ENCODE data around the gene DNAJC1.
"Not testable (repeated sequence)": the region's sequence is repeated elsewhere in the genome, so short reads cannot be mapped to it uniquely, and the experiment has no call there.

The DNAJC1 gene, protein sequence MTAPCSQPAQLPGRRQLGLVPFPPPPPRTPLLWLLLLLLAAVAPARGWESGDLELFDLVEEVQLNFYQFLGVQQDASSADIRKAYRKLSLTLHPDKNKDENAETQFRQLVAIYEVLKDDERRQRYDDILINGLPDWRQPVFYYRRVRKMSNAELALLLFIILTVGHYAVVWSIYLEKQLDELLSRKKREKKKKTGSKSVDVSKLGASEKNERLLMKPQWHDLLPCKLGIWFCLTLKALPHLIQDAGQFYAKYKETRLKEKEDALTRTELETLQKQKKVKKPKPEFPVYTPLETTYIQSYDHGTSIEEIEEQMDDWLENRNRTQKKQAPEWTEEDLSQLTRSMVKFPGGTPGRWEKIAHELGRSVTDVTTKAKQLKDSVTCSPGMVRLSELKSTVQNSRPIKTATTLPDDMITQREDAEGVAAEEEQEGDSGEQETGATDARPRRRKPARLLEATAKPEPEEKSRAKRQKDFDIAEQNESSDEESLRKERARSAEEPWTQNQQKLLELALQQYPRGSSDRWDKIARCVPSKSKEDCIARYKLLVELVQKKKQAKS

DNA sequence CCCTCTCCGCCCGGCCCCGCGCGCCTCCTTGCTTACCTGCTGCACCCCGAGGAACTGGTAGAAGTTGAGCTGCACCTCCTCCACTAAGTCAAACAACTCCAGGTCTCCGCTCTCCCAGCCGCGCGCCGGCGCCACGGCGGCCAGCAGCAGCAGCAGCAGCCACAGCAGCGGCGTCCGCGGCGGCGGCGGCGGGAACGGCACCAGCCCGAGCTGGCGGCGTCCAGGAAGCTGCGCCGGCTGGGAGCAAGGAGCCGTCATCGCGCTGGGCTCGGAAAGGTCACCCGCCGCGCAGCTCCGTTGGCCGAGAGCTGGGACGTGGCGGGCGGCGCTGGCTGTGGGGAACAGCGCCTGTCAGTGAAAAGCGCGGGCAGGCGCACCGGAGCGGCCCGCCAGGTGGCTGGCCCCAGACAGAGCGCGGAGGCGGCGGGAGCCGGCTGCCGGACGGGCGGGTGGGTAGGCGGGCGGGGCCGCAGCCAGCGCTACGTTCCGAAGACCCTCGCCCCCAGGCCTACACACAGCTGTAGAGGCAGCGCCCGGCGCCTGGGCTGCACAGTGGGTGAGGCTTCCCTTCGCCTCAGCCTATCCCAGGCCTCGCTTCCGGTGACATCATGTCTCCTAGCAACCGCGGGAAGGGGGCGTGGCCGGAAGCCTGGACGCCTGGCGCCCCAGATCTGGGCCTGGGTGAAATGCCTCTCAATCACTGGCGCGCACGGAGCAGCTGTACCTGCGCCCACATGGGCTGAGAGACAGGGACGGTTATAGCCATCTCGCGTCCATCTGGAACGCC is at the start of gene DNAJC1:
Gene DNAJC1, minus strand, starts transcription at position 554 of the 787 bp plus-strand sequence. Its CDS starts 296 bp downstream, at position 258.
- peak; percentile 99 for DNase-seq

DNA sequence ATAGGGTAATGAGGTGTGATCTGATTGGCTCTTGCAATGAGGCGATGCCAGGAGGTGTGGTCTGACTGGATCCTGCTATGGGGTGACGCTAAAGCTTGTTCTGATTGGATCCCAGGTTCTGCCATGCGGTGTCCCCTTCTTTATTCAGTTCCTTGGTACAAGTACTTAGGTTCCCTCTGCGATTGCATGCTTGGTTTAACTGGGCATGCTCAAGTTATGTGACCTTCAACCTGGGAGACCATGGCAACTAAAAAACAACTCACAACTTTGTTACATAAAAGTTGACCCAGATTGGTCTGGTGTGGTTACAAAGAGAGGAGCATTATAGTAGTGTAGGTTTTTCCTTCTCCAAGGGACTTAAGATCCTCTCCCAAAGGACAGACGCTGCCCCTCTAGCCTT is 49.5 kb upstream of the DNAJC1 start:
- no peak for DNase-seq

DNA sequence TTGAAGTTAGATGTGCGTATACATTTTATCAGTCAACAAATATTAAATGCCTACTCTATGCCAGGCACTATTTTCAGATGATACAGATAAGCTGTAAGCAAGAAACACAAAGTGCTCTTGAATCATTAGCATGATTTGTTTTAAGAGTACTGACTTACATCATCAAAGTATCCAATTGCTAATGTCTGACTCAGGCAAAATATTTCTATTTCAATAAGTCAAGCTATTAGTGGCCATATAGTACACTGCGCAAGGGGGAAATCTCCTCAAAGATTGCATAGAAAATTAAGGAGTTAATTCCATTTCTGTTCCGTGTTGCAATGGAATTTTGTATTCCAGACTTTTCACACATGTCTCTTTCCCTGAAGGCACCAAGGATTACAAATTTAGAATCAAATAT is 46.1 kb upstream of the DNAJC1 start:
- no peak for DNase-seq

DNA sequence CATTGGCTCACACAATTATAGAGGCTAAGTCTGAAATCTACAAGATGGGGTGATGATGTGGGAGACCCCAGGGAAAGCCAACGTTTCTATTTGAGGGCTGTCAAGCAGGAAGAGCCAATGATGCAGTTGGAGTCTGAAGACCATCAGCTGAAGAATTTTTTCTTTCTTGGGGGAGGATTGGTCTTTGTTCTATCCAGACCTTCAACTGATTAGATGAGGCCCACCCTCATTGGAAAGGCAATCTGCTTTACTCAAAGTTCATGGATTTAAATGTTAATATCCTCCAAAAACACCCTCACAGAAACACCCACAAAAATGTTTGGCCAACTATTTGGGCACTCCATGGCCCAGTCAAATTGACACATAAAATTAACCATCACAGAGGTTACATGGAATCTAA is 44.3 kb upstream of the DNAJC1 start:
- DNase-seq, result no peak

DNA sequence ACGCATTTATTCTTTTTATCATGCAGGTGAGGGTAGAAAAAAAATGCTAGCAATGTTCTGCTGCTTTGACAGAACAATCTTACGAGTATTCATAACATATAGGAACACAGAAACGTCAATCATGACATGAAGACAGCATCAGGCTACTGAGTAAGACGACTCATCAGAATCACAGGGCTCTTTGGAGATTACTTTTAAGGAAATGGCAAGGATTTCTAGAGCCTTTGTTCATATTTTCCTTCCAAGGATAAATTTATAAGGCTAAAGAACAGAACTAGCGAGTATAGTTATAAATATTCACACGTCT is 39.8 kb upstream of the DNAJC1 start:
- DNase-seq, result no peak

DNA sequence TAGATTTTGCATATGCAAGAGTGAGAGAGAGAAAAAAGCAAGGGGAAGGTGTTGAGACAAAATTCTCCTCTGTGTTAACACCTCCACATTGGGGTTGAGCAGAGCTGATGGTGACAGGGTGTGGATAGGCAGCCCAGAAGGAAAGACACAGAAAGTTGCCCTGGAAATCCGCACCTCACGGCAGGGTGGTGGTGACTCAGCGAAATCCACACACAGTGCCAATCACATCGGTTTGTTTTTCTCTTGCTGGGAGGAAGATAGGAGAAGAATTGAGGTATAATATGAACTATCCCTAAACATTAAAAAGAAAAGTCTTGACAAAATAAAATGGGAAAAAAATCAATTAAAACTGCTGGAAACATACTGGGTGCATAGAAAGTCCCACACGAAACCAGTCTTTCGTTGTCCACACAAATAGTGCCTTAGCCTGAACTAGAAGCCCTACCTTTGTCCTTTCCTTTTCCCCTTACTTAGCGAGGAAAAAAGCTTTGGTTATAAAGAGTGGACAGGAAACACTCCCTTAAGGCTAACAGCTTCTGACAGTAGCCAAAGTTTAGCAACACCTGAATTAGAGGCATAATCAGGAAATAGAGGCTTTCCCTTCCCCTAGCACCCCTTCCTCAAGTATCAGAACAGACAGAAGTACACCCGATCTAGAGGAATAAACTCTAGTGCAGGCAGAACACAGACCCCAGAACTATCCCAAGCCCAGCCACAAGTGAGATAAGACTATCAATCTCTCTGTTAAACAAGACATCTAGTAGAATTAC is 39.2 kb upstream of the DNAJC1 start:
- DNase-seq, result no peak

DNA sequence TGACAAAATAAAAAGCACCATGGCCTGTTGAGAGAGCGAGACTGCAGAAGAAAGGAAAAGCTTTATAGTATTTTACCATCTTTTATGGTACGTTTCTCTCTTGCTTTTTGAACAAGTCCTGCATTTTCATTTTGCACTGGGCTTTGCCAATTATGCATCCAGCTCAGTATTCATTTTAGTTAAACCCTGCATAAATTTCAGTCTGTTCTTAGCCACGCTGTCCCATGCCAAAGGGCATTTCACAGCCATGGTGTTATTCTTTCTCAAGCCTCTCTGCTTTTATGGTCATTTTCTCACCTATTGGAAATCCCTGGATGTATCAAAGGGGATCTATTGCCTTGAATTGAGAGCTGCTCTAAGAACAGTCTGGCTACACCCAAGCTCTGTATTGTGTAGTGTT is 30.8 kb upstream of the DNAJC1 start:
- DNase-seq, result no peak

DNA sequence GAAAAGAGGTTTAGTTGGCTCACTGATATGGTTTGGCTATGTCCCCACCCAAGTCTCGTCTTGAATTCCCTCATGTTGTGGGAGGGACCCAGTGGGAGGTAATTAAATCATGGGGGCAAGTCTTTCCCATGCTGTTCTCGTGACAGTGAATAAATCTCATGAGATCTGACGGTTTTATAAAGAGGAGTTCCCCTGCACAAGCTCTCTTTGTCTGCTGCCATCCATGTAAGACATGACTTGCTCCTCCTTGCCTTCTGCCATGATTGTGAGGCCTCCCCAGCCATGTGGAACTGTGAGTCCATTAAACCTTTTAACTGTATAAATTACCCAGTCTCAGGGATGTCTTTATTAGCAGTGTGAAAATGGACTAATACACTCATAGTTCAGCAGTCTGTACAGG is 28.7 kb upstream of the DNAJC1 start:
- DNase-seq, result not testable (repeated sequence)

DNA sequence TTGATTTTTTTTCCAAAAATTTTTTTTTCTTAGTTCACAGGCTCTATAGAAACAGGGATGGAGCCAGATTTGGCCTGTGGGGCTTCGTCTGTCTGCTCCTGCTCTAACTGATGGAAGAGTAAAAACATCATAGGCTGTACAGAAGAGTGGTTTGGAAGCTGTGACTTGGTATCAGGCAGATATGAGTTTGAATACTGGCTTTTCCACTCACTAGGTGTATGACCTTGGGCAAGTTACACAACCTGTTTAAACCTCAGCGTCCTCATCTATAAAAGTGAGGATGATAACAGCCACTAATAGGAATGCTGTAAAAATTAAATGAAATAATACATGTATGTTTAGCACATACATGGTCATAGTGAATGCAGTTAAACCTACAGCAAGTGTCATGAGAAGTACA is 26.9 kb upstream of the DNAJC1 start:
- no peak for DNase-seq

DNA sequence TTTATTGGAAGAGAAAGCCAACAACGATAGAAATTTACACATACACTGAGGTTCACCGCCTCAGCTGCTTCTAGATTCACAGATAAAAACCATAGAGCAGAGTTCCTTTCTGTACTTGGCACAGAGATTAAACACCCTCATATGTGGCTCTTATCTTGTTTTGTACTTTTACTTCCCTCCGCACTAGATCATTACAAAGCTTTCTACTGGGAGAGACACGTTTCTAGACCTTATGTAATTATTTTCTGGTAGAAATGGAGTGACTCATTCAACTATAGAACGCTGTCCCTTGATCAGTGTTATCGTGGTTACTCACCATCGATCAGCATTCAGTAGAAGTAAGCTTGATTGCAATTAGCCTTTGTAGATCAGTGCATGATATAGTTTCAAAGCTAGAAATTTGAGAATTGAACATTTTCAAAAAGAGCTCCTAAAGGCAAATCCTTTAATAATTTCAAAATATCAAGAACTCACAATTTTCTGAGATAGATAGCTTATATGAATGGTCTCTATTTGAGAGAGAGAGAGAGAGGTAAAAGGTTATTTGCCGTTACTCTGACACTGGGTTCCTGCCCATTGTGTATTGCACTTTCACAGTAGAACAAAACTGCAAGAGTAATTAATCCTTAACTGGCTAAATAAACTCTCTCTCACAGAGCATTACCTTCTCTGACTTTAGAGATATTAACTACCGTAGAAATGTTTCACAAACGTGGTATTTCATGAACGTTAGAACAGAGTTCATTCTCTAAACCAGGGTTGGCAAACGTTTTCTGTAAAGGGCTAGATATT is 26.1 kb upstream of the DNAJC1 start:
- peak; percentile 5 for DNase-seq

DNA sequence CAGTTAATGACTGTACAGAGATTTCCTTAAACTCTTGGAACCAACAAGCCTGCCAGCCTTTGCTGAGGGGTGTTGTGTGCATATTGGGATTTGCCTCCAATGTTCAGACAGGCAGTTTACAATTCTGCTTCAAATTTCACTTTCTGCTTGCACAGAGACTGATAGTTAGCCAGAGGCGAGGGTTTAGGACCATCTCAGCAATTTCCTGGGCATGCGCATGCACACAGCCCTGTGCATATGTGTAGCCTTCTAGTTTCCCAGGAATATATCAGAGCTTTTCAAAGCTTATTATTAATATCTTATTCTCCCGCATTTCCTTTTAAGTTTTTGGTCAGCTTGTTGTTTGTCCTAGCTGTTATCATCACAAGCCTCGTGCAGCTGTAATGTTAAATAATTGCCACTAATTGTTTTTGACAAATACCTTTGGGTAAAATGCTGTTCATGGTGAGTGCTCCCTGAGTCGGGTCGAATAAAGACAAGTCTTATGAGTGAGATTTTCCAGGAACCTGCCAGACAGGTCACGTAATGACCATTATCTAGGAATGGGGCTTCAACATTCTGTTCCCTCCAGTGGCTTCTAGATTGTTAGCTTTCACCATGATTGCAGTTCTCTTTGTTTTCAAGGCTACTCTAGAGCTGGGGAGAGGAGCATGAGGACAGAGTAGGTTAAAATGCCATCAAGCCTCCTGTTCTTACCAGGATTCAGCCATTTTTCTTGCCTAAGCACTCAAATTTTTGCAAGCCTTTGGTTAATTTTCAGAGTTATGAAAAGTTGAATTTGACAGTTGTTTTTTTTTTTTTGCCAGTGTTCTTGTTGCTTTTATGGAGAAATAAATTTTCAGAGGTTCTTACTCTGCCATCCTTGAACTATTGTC is 24.1 kb upstream of the DNAJC1 start:
- no peak for DNase-seq

DNA sequence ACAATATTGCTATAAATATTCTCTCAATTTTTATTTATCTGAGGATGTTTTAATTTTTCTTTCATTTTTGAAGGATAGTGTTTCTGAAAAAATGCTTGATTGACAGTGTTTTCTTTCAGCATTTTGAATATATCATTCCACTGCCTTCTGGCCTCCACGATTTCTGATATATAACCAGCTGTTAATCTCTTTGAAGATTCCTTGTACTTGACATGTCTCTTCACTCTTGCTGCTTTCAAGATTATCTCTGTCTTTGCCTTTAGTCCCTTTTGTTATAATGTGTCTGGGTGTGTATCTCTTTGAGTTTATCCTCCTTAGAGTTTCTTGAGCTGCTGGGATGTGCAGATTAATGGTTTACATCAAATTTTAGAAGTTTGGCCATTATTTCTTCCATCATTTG is 22.8 kb upstream of the DNAJC1 start:
- DNase-seq, result no peak

DNA sequence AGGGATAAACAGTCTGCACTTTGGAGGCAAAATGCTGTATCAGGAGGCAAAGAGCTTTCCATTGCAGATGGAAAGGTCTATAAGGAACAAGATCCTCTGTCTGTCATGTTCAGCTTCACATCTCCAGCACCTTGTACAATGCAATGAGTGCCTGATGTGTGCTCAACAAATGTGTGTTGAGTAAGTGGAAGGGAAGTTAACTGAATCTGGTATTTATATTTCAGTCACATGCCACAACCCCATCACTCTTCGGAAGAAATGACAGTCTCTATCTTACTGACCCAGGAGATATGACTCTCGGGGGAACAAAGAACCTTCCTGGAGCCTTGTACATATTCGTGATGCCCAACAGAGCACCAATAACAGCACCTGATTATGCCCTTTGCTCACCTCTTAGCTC is 20.0 kb upstream of the DNAJC1 start:
- DNase-seq, result no peak

DNA sequence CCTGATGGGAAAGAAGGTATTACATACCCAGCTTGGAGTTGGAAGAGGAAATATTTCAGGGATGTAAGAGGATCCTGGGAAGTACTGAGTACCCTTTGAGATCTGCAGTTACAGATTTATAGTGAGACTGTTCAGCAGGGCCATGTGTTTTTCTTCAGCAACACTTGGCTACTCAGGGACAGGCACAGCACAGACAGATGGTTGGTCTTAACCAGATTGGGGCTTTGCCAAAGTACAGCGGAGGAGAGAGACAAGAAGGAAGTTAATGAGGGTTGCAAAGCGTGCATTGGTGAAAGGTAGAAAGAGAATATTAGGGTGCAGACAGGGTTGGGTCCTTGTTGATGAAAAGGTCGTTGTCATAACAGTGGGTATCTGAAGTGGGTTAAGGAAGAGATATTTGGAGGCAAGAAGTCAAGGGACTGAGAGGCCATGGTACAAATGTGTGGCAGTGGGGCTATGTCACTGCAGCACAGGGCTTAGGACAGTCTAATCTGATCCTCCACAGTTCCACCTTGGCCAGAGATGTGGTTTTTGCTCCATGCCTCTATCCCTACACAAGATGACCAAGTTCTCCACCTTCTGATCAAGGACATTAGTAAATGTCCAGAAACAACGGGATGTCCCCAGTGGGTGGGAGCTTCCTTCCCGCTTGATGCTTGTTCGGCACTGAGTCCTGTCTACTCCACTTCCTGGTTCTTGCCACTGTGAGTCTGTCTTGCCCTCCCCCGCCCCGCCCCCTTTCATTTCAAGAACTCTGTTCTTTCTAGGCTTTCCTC is 18.9 kb upstream of the DNAJC1 start:
- DNase-seq, result peak; percentile 86

DNA sequence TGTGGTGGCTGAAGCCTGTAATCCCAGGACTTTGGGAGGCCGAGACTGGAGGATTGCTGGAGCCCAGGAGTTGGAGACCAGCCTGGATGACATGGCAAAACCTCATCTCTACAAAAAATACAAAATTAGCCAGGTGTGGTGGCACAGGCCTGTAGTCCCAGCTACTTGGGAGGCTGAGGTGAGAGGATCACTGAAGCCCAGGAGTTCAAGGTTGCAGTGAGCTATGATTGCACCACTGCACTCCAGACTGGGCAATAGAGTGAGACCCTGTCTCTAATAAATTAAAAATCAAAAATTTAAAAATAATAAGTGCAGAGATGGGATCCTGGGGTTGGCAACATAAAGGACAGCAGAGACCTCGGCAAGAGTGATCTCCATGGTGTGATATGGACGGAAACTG is 17.6 kb upstream of the DNAJC1 start:
- DNase-seq, result not testable (repeated sequence)

DNA sequence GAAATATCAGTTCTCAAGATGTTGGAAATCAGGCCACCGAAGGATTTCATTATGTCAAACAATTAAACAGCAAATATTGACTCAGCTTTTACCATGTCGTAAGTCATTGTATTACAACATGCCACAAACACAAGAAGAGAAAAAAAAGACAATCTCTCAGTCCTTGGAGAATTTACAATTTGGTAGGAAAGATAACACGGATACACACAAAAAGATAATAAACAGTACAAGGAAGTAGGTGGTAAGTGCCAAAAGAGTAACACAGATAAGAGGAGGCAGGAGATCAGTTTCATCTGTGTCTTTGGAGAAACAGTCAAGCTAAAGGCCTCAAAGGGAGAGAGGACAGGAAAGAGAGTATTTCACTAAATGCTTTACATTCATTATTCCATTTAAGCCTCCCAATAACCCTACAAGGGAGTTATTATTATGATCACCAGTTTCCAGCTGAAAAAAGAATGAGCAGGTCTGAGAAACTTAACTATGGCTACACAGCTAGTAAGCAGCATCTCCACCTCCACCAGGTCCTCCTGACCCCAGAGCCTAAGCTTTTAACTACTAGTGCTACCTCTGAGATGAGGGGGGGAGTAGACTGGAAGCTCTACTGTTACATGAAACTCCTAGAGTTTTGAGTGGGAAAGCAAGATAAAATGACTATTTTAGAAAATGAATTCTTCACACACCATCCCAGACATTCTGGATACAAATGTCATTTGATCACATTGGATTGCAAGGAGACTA is 13.9 kb upstream of the DNAJC1 start:
- DNase-seq, result no peak

DNA sequence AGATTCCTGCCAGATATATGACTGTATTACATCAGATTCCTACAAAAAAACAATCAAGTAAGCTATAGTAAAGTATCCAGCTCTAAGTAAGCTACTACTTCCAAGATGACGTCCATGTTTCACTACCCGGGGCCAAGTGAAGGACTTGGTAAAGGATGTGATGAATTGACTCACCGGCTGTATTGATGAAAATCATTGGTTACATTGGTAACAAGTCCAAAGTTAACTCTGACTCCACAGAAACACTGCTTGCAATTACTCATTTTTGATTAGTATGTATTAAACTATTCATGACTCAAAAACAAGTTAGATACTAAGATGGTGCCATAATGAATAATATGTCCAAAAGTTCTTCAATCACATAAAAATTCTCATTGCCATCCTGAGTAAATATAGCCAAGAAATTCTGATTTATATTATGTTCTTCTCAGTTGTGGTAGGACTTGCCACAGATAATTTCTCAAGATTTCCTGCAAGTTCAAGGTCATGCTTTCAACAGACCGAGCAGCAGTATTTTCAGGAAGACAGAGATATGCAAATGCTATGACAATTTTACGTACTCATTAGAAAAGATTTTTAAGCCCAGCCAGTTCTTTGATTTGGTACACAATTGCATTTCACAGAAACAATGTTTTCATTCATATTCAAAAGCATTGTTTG is 12.6 kb upstream of the DNAJC1 start:
- DNase-seq, result no peak

DNA sequence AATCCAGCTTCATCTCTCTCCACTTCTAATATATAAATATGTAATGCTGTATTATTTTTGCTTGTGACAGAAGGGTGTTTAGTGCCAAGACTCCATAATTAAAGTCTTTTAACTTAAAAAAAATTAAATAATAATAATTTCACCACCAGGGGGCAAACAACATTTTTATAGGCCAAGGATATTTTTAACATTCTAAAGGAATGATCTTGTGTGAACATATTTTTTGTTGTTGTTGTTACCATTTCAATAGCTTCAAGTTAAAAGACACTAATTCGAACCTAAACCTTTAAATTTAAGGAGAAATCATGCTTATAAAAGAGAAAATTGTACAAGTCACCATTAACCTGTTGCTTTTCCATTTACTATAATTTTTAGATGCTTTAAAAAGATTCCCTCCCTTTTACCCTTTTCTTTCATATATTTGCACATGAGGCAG is 7.5 kb upstream of the DNAJC1 start:
- no peak for DNase-seq

DNA sequence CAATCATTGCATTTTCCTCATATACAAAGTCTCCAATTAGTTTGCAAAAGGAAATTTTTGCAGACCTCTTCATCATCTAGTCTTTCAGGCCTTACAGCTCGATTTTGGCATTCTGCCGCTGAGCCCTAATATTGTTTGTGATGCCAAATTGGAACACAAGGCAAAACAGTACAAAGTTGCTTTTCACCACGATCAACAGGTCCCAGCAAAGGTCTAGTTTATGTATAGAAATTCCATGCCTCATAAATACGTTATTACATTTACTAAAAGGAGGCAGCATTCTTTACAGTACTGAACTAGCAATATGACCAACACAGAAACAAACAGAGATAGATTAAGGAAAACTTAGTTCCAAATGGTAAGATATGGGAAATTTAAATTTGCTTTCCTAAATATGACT is 7.0 kb upstream of the DNAJC1 start:
- DNase-seq, result no peak
